Spleen (tissue), 11 donors: ENCODE measurements around the gene FOXRED1. TPM values are rescaled to one million over a fixed set of nuclear protein-coding genes. Genes with fewer than 3 reads are reported as not detected.

Experiments
- DNase-seq: peaks from one replicate; pipeline ENCODE4 v3.0.0-alpha.2; 2020
- H3K27ac ChIP-seq, 8 donors: fragments of 200-600 bp; sonication (generic) in 7 of 8; 1 replicate in 4 of 8; 2 replicates in 4 of 8; pipeline versions ENCODE4 v1.5.0 to v1.8.0; 2016 to 2021; ENCODE audit warnings: inconsistent platforms in 4 of 8, mild to moderate bottlenecking in 4 of 8, moderate library complexity in 1 of 8
- H3K27me3 ChIP-seq, 7 donors: fragments of 200-600 bp; sonication (generic) in 6 of 7; replicated peaks in 1 of 7; 1 replicate in 4 of 7; 2 replicates in 3 of 7; pipeline versions ENCODE4 v1.5.0 to v1.8.0; 2016 to 2021; ENCODE audit warnings: inconsistent platforms in 3 of 7, mild to moderate bottlenecking in 1 of 7
- H3K36me3 ChIP-seq, 6 donors: fragments of 200-600 bp; sonication (generic) in 5 of 6; 1 replicate in 4 of 6; 2 replicates in 2 of 6; pipeline versions ENCODE4 v1.5.0 to v1.8.0; 2016 to 2021; ENCODE audit warnings: inconsistent platforms in 2 of 6
- H3K4me1 ChIP-seq, 6 donors: fragments of 200-600 bp; sonication (generic) in 5 of 6; 1 replicate in 3 of 6; 2 replicates in 3 of 6; pipeline versions ENCODE4 v1.5.0 to v1.8.0; 2016 to 2021; ENCODE audit warnings: inconsistent platforms in 3 of 6
- H3K4me3 ChIP-seq, 8 donors: fragments of 200-600 bp; sonication (generic) in 7 of 8; 1 replicate in 4 of 8; 2 replicates in 4 of 8; pipeline versions ENCODE4 v1.5.0 to v1.8.0; 2016 to 2021; ENCODE audit warnings: inconsistent platforms in 4 of 8, mild to moderate bottlenecking in 4 of 8, moderate library complexity in 2 of 8
- H3K9me3 ChIP-seq, 8 donors: fragments of 200-600 bp; sonication (generic) in 7 of 8; 1 replicate in 4 of 8; 2 replicates in 4 of 8; pipeline versions ENCODE4 v1.5.0 to v1.8.0; 2016 to 2021; ENCODE audit warnings: inconsistent platforms in 4 of 8
- CTCF ChIP-seq, 11 experiments: fragments of 200-600 bp in 7 of 11; fragments of 450-650 bp in 4 of 11; sonication (generic) in 4 of 11; IDR thresholded peaks in 8 of 11; conservative IDR thresholded peaks in 3 of 11; 1 replicate in 7 of 11; 2 replicates in 4 of 11; pipeline versions ENCODE4 v1.4.0 to v1.8.0; 2016 to 2021; ENCODE audit warnings: antibody characterized with exemption in 11 of 11, inconsistent platforms in 4 of 11, mild to moderate bottlenecking in 1 of 11
- POLR2A ChIP-seq, 3 donors: fragments of 450-650 bp; IDR thresholded peaks; one replicate each; pipeline ENCODE4 v1.5.1; 2017; ENCODE audit warnings: antibody characterized with exemption in 3 of 3, mild to moderate bottlenecking in 1 of 3
- POLR2AphosphoS5 ChIP-seq, 3 donors: sonication (generic); formaldehyde crosslinking; IDR thresholded peaks; one replicate each; pipeline ENCODE4 v1.5.1; 2017; ENCODE audit warnings: antibody characterized with exemption in 3 of 3
- WGBS, 5 donors: extraction: QIAGEN DNeasy Blood & Tissue Kit in 3 of 5; methylation state at CpG; one replicate each; pipeline versions ENCODE4 v1.1.5 to v1.1.7; 2013 to 2018; 5-methylcytosine and 5-hydroxymethylcytosine counted together
- intact Hi-C: fragments of 100-400 bp; cut with DNase I; formaldehyde crosslinking; loops from one replicate; pipeline ENCODE4 v1.15.0; 2023; ENCODE audit warnings: low total_unique reads
- polyA plus RNA-seq, 3 donors: library from polyadenylated mRNA; stranded (reverse); fragments of 200-250 nt; gene quantifications; one replicate each; pipeline ENCODE4 v1.2.1, GENCODE V29; 2013
- total RNA-seq, 7 donors: library from RNA; depleted of rRNA in 3 of 7; stranded (reverse); fragments of >200 nt in 3 of 7; fragmentation: NEBNext Ultra II Directional in 4 of 7; extraction: Animal tissue kit (Norgen Biotek cat#: 25700) in 4 of 7; gene quantifications; one replicate each; pipeline versions ENCODE4 v1.1.0 to v1.2.1, GENCODE V29; 2016 to 2021
- donor health status: healthy with polysubstance abuse.
- donor health status: DM: no; HTN: no; CAD: no; lungs with moderate emphysema.
- donor health status: DM: no; HTN: no; CAD: no.
- donor health status: Bipolar disorder and iron deficiency.
- donor health status: healthy.
- donor health status: DM: no; HTN: no; CAD: no.
- donor health status: DM: yes; HTN: yes; CAD: no.

The FOXRED1 gene
- total and polyA plus RNA-seq, 10 donors, result 20.5 to 48.1 (median 31.5) TPM

GRCh38 chr11:126288237-126288636 lies 19.3 kb downstream of the FOXRED1 start:
- TF ChIP-seq POLR2AphosphoS5 (IDR thresholded peaks at IDR 0.05) (no peak), CTCF (IDR thresholded peaks at IDR 0.05 in 8 of 11, conservative IDR thresholded peaks at IDR 0.05 in 3 of 11) (no peak)
- H3K9me3 ChIP-seq, result no peaks in the 10 kb centered on the region
- no peaks in the 10 kb centered on the region for H3K27me3 ChIP-seq
- H3K4me1 ChIP-seq, result peaks cover 7 to 33% (median 23%) of the 10 kb centered on the region in 6 donors
- no peak overlapping the region for H3K4me3 ChIP-seq
- no peak overlapping the region for H3K27ac ChIP-seq
- peaks cover 0 to 68% (median 43%) of the 10 kb centered on the region in 6 donors for H3K36me3 ChIP-seq
- WGBS, 5 donors, result 81 to 87% (median 84%) methylated on average over 6 of the region's 6 CpGs
- DNase-seq, result no peak
- intact Hi-C loops, result no loop called here

- no peaks in the 10 kb centered on the region for H3K9me3 ChIP-seq
- H3K4me1 ChIP-seq, result peaks cover 0 to 15% (median 0%) of the 10 kb centered on the region in 6 donors
- DNase-seq, result no peak
- H3K27me3 ChIP-seq, result no peaks in the 10 kb centered on the region
- H3K36me3 ChIP-seq, result peaks cover 0 to 93% (median 53%) of the 10 kb centered on the region in 6 donors
- TF ChIP-seq POLR2A (IDR thresholded peaks at IDR 0.05), result no peak
- no peak for TF ChIP-seq CTCF (IDR thresholded peaks at IDR 0.05 in 8 of 11, conservative IDR thresholded peaks at IDR 0.05 in 3 of 11)
- TF ChIP-seq POLR2AphosphoS5 (IDR thresholded peaks at IDR 0.05), result no peak
- H3K4me3 ChIP-seq, result no peak overlapping the region
- H3K27ac ChIP-seq, result no peak overlapping the region
- intact Hi-C loops, result no loop called here
- WGBS, 5 donors, result 91 to 95% (median 92%) methylated on average over 12 of the region's 12 CpGs
These were observed 21.9 kb downstream of the FOXRED1 start for GRCh38 chr11:126290887-126291286.

GRCh38 chr11:126293726-126294125 lies 24.8 kb downstream of the FOXRED1 start:
- peaks cover 0 to 96% (median 57%) of the 10 kb centered on the region in 6 donors for H3K36me3 ChIP-seq
- no peak for DNase-seq
- no peaks in the 10 kb centered on the region for H3K27me3 ChIP-seq
- H3K9me3 ChIP-seq, result no peaks in the 10 kb centered on the region
- TF ChIP-seq CTCF (IDR thresholded peaks at IDR 0.05 in 8 of 11, conservative IDR thresholded peaks at IDR 0.05 in 3 of 11) (no peak), POLR2AphosphoS5 (IDR thresholded peaks at IDR 0.05) (no peak), POLR2A (IDR thresholded peaks at IDR 0.05) (no peak)
- WGBS, 5 donors, result 67 to 74% (median 73%) methylated on average over 5 of the region's 5 CpGs
- no peak overlapping the region for H3K27ac ChIP-seq
- no peak overlapping the region for H3K4me3 ChIP-seq
- peaks cover 0 to 9% (median 0%) of the 10 kb centered on the region in 6 donors for H3K4me1 ChIP-seq
- intact Hi-C loops, result no loop called here

- H3K27me3 ChIP-seq, result no peaks in the 10 kb centered on the region
- H3K4me3 ChIP-seq, result no peak overlapping the region
- intact Hi-C loops, result no loop called here
- TF ChIP-seq CTCF (IDR thresholded peaks at IDR 0.05 in 8 of 11, conservative IDR thresholded peaks at IDR 0.05 in 3 of 11) (no peak), POLR2A (IDR thresholded peaks at IDR 0.05) (no peak), POLR2AphosphoS5 (IDR thresholded peaks at IDR 0.05) (no peak)
- WGBS, 5 donors, result 58 to 90% (median 84%) methylated on average over 2 of the region's 2 CpGs
- no peak overlapping the region for H3K27ac ChIP-seq
- no peaks in the 10 kb centered on the region for H3K9me3 ChIP-seq
- DNase-seq, result no peak
- peaks cover 0 to 9% (median 0%) of the 10 kb centered on the region in 6 donors for H3K4me1 ChIP-seq
- peaks cover 0 to 88% (median 33%) of the 10 kb centered on the region in 6 donors for H3K36me3 ChIP-seq
These were observed 28.1 kb downstream of the FOXRED1 start for GRCh38 chr11:126297004-126297403.
